ENCODE measurements around the gene THOC1.

- no peak for TF ChIP-seq REST (IDR thresholded peaks at IDR 0.05; ENCODE audit: low read depth)
- TF ChIP-seq EGR1 (IDR thresholded peaks at IDR 0.05), result no peak
- no peak for TF ChIP-seq TAF1 (IDR thresholded peaks at IDR 0.05; ENCODE audit: low read depth)
- TF ChIP-seq CEBPB (IDR thresholded peaks at IDR 0.05), result no peak
- TF ChIP-seq EP300 (IDR thresholded peaks at IDR 0.05; ENCODE audit: borderline replicate concordance), result no peak
- no peak for TF ChIP-seq CREB1 (IDR thresholded peaks at IDR 0.05; ENCODE audit: low read depth)
- TF ChIP-seq MAX (IDR thresholded peaks at IDR 0.05), result no peak
- no peak for TF ChIP-seq TEAD4 (IDR thresholded peaks at IDR 0.05)
Observed at GRCh38 chr18:227374-227773, 40.5 kb downstream of the THOC1 start.
